OCI-LY7 (cell line): ENCODE measurements around the gene SRGAP2B.
"Not testable (repeated sequence)": the region's sequence is repeated elsewhere in the genome, so short reads cannot be mapped to it uniquely, and the experiment has no call there.

Experiments
- CTCF ChIP-seq: fragments of 200-600 bp; sonication (generic); conservative IDR thresholded peaks from 2 replicates; pipeline ENCODE4 v1.5.1; 2014; ENCODE audit warnings: mild to moderate bottlenecking, antibody characterized with exemption, low read length, moderate library complexity, mixed read lengths
- EZH2phosphoT487 ChIP-seq: fragments of 200-600 bp; sonication (generic); IDR thresholded peaks from 2 replicates; pipeline ENCODE4 v1.6.1; 2018; ENCODE audit warnings: low read depth, borderline replicate concordance, mild to moderate bottlenecking, mixed run types, antibody characterized with exemption, low read length, moderate library complexity, mixed read lengths

GRCh38 chr1:144964186-144964585 lies 130.9 kb downstream of the SRGAP2B start:
- not testable (repeated sequence) for TF ChIP-seq EZH2phosphoT487, CTCF
